HepG2 (cell line): Measurements from ENCODE around the gene PCED1B. TPM values are rescaled to one million over a fixed set of nuclear protein-coding genes. Genes with fewer than 3 reads are reported as not detected.
A peak's percentile ranks its signal among the peaks of the same experiment; 100 is the strongest.

Experiments
- BRD4 ChIP-seq: sonication (generic); formaldehyde crosslinking; IDR thresholded peaks from 2 replicates; pipeline ENCODE4 v1.4.0; 2020; ENCODE audit warnings: missing genetic modification reagents
- HNRNPH1 ChIP-seq: fragments of 200-400 bp; formaldehyde crosslinking; optimal IDR thresholded peaks from 2 replicates; pipeline ENCODE3; 2017; ENCODE audit warnings: mild to moderate bottlenecking, low read depth, low read length
- IKZF1 ChIP-seq: fragments of 450-650 bp; IDR thresholded peaks from 2 replicates; pipeline ENCODE4 v1.7.1; 2016
- KDM4B ChIP-seq: sonication (generic); formaldehyde crosslinking; IDR thresholded peaks from 2 replicates; pipeline ENCODE4 v1.4.0; 2020; ENCODE audit warnings: missing genetic modification reagents
- MXI1 ChIP-seq: IDR thresholded peaks from 3 replicates; pipeline ENCODE4 v1.6.1; 2012; ENCODE audit warnings: low read depth, low read length, inconsistent platforms, borderline replicate concordance
- NFKBIZ ChIP-seq: IDR thresholded peaks from 2 replicates; pipeline ENCODE4 v1.6.1; 2018; ENCODE audit warnings: missing genetic modification reagents, missing compliant biosample characterization
- PITX1 ChIP-seq: sonication (generic); formaldehyde crosslinking; IDR thresholded peaks from 2 replicates; pipeline ENCODE4 v1.5.1; 2020; ENCODE audit warnings: mild to moderate bottlenecking, missing genetic modification reagents
- RARG ChIP-seq: sonication (generic); formaldehyde crosslinking; IDR thresholded peaks from 2 replicates; pipeline ENCODE4 v1.4.0; 2020; ENCODE audit warnings: low read depth, mild to moderate bottlenecking, missing genetic modification reagents
- SOX13 ChIP-seq, 3 experiments: fragments of 450-650 bp in 1 of 3; sonication (generic) in 1 of 3; formaldehyde crosslinking in 1 of 3; IDR thresholded peaks in 2 of 3; conservative IDR thresholded peaks in 1 of 3; 2 replicates each; pipeline versions ENCODE4 v1.5.0 to v1.6.1; 2016 to 2020; ENCODE audit warnings: antibody characterized with exemption in 1 of 3, mild to moderate bottlenecking in 1 of 3, missing compliant biosample characterization in 1 of 3, missing genetic modification reagents in 1 of 3, moderate library complexity in 1 of 3
- TOPORS ChIP-seq: sonication (generic); formaldehyde crosslinking; IDR thresholded peaks from 2 replicates; pipeline ENCODE4 v1.8.0; 2023; ENCODE audit warnings: mild to moderate bottlenecking, missing genetic modification reagents
- TRIM24 ChIP-seq: sonication (generic); formaldehyde crosslinking; IDR thresholded peaks from 2 replicates; pipeline ENCODE4 v1.8.0; 2022; ENCODE audit warnings: mild to moderate bottlenecking, missing genetic modification reagents
- ZFP36 ChIP-seq: fragments of 150-350 bp; IDR thresholded peaks from 2 replicates; pipeline ENCODE4 v1.6.1; 2018; ENCODE audit warnings: borderline replicate concordance, low read length, low read depth; ENCODE audit not compliant: partially characterized antibody
- ZMAT3 ChIP-seq: sonication (generic); formaldehyde crosslinking; conservative IDR thresholded peaks from 2 replicates; pipeline ENCODE4 v1.7.0; 2021; ENCODE audit warnings: missing genetic modification reagents
- ZNF263 ChIP-seq: sonication (generic); formaldehyde crosslinking; IDR thresholded peaks from 2 replicates; pipeline ENCODE4 v1.4.0; 2020; ENCODE audit warnings: missing genetic modification reagents
- ZNF501 ChIP-seq: sonication (generic); formaldehyde crosslinking; IDR thresholded peaks from 2 replicates; pipeline ENCODE4 v1.5.1; 2020; ENCODE audit warnings: mild to moderate bottlenecking, moderate library complexity, missing genetic modification reagents
- ZNF589 ChIP-seq: sonication (generic); formaldehyde crosslinking; conservative IDR thresholded peaks from 2 replicates; pipeline ENCODE4 v1.8.0; 2022; ENCODE audit warnings: mild to moderate bottlenecking, moderate library complexity, missing genetic modification reagents
- ZNF737 ChIP-seq: sonication (generic); formaldehyde crosslinking; IDR thresholded peaks from 2 replicates; pipeline ENCODE4 v1.5.0; 2020; ENCODE audit warnings: missing genetic modification reagents, mild to moderate bottlenecking, borderline replicate concordance
- polyA plus RNA-seq, 8 experiments: library from polyadenylated mRNA; depleted of rRNA in 3 of 8; stranded (reverse) in 7 of 8; unstranded in 1 of 8; fragments of >200 nt; fragmentation: Illumina TruSeq in 4 of 8; extraction: Trizol in 4 of 8; gene quantifications; 2 replicates each; pipeline versions ENCODE4 v1.2.1 to v1.2.3, GENCODE V29; 2011 to 2016; ENCODE audit warnings: low read depth in 4 of 8, missing spikeins in 1 of 8, mixed read lengths in 1 of 8; ENCODE audit not compliant: insufficient read depth in 1 of 8
- total RNA-seq, 5 experiments: library from RNA; depleted of rRNA; stranded (reverse); fragments of >200 nt; fragmentation: Illumina TruSeq; extraction: Trizol; gene quantifications; 2 replicates each; pipeline ENCODE4 v1.2.3, GENCODE V29; 2016; ENCODE audit warnings: low read depth in 1 of 5
- TF ChIP-seq, protein P1 (sequence below): sonication (generic); formaldehyde crosslinking; IDR thresholded peaks from 2 replicates; pipeline ENCODE4 v1.5.0; 2020; ENCODE audit warnings: mild to moderate bottlenecking, missing genetic modification reagents, borderline replicate concordance
- TF ChIP-seq, protein P2 (sequence below): sonication (generic); formaldehyde crosslinking; IDR thresholded peaks from 2 replicates; pipeline ENCODE4 v1.9.0; 2021; ENCODE audit warnings: mild to moderate bottlenecking, missing genetic modification reagents

Gene PCED1B
- total and polyA plus RNA-seq, 2 of the 13 experiments (the other 11 are each of a cell fraction or from before 2014, with no cell fraction given), result 0.11 to 0.37 TPM

DNA sequence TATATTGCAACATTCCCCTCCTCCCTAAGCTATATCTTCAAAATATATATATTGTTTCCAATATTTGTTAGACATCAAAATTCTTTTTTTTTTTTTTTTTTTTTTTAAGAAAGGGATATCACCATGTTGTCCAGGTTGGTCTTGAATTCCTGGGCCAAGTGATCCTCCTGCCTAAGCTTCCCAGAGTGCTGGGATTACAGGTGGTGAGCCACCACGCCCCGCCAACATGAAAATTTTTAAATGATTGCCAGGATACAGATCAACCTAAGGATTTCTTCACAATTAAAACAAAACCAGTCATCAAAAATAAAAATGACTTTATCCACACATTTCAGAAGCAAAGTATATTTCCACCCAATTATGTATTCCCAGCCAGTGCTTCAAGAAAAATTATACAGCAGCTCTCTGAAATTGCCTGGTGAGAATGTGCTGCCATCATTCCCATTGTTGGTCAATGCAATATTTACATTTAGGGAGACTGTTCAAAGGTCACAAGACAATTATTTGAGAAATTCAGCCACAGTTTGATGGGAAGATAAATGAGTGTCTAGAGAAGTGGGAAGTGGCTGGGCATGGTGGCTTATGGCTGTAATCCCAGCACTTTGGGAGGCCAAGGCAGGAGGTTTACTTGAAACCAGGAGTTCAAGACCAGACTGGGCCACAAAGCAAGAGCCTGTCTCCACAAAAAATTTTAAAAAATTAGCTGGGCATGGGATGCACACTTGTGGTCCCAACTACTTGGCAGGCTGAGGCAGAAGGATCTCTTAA lies 142.0 kb downstream of the PCED1B start (continued):
- TF ChIP-seq, protein P1, sequence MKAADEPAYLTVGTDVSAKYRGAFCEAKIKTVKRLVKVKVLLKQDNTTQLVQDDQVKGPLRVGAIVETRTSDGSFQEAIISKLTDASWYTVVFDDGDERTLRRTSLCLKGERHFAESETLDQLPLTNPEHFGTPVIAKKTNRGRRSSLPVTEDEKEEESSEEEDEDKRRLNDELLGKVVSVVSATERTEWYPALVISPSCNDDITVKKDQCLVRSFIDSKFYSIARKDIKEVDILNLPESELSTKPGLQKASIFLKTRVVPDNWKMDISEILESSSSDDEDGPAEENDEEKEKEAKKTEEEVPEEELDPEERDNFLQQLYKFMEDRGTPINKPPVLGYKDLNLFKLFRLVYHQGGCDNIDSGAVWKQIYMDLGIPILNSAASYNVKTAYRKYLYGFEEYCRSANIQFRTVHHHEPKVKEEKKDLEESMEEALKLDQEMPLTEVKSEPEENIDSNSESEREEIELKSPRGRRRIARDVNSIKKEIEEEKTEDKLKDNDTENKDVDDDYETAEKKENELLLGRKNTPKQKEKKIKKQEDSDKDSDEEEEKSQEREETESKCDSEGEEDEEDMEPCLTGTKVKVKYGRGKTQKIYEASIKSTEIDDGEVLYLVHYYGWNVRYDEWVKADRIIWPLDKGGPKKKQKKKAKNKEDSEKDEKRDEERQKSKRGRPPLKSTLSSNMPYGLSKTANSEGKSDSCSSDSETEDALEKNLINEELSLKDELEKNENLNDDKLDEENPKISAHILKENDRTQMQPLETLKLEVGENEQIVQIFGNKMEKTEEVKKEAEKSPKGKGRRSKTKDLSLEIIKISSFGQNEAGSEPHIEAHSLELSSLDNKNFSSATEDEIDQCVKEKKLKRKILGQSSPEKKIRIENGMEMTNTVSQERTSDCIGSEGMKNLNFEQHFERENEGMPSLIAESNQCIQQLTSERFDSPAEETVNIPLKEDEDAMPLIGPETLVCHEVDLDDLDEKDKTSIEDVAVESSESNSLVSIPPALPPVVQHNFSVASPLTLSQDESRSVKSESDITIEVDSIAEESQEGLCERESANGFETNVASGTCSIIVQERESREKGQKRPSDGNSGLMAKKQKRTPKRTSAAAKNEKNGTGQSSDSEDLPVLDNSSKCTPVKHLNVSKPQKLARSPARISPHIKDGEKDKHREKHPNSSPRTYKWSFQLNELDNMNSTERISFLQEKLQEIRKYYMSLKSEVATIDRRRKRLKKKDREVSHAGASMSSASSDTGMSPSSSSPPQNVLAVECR, result no peak
- TF ChIP-seq TOPORS (CRISPR knock-in tag) (no peak), ZMAT3 (CRISPR knock-in tag) (no peak), HNRNPH1 (no peak), MXI1 (no peak), ZNF263 (CRISPR knock-in tag) (no peak), ZNF589 (CRISPR knock-in tag) (no peak), PITX1 (no peak), ZNF737 (CRISPR knock-in tag) (no peak), NFKBIZ (CRISPR knock-in tag) (0 out of 2 replicates have a peak, but pooled peaks have one; percentile 46), BRD4 (CRISPR knock-in tag) (no peak), ZNF501 (CRISPR knock-in tag) (no peak), ZFP36 (no peak), SOX13 (IDR thresholded peaks at IDR 0.05) (peak; percentile 67; the same call in 1 of the 2 replicates), SOX13 (CRISPR knock-in tag; conservative IDR thresholded peaks at IDR 0.05 in 1 of 2, IDR thresholded peaks at IDR 0.05 in 1 of 2) (peak in 1 of 2 experiments; percentile 95; a peak in 2 of 4 replicates), KDM4B (0 out of 2 replicates have a peak, but pooled peaks have one; percentile 21), IKZF1 (no peak), RARG (no peak), TRIM24 (CRISPR knock-in tag) (0 out of 2 replicates have a peak, but pooled peaks have one; percentile 40)
- TF ChIP-seq, protein P2, sequence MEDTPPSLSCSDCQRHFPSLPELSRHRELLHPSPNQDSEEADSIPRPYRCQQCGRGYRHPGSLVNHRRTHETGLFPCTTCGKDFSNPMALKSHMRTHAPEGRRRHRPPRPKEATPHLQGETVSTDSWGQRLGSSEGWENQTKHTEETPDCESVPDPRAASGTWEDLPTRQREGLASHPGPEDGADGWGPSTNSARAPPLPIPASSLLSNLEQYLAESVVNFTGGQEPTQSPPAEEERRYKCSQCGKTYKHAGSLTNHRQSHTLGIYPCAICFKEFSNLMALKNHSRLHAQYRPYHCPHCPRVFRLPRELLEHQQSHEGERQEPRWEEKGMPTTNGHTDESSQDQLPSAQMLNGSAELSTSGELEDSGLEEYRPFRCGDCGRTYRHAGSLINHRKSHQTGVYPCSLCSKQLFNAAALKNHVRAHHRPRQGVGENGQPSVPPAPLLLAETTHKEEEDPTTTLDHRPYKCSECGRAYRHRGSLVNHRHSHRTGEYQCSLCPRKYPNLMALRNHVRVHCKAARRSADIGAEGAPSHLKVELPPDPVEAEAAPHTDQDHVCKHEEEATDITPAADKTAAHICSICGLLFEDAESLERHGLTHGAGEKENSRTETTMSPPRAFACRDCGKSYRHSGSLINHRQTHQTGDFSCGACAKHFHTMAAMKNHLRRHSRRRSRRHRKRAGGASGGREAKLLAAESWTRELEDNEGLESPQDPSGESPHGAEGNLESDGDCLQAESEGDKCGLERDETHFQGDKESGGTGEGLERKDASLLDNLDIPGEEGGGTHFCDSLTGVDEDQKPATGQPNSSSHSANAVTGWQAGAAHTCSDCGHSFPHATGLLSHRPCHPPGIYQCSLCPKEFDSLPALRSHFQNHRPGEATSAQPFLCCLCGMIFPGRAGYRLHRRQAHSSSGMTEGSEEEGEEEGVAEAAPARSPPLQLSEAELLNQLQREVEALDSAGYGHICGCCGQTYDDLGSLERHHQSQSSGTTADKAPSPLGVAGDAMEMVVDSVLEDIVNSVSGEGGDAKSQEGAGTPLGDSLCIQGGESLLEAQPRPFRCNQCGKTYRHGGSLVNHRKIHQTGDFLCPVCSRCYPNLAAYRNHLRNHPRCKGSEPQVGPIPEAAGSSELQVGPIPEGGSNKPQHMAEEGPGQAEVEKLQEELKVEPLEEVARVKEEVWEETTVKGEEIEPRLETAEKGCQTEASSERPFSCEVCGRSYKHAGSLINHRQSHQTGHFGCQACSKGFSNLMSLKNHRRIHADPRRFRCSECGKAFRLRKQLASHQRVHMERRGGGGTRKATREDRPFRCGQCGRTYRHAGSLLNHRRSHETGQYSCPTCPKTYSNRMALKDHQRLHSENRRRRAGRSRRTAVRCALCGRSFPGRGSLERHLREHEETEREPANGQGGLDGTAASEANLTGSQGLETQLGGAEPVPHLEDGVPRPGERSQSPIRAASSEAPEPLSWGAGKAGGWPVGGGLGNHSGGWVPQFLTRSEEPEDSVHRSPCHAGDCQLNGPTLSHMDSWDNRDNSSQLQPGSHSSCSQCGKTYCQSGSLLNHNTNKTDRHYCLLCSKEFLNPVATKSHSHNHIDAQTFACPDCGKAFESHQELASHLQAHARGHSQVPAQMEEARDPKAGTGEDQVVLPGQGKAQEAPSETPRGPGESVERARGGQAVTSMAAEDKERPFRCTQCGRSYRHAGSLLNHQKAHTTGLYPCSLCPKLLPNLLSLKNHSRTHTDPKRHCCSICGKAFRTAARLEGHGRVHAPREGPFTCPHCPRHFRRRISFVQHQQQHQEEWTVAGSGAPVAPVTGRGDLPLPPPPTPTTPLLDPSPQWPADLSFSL (CRISPR knock-in tag), result no peak
